BE2C (cell line): ENCODE results near the gene PLCB1.

Experiments used
- DNase-seq: peaks from one replicate; pipeline ENCODE4 v3.0.0-alpha.2; 2020
- H3K27me3 ChIP-seq: fragments of 250-450 bp; sonication (Bioruptor Pico); 2 replicates; pipeline ENCODE4 v1.5.1; 2020; ENCODE audit warnings: mild to moderate bottlenecking
- H3K36me3 ChIP-seq: fragments of 250-450 bp; sonication (Bioruptor Pico); 2 replicates; pipeline ENCODE4 v1.5.1; 2020; ENCODE audit warnings: mild to moderate bottlenecking
- H3K4me1 ChIP-seq: fragments of 250-450 bp; sonication (Bioruptor Pico); 2 replicates; pipeline ENCODE4 v1.5.1; 2020
- H3K4me3 ChIP-seq: 2 replicates; pipeline ENCODE4 v1.5.1; 2011; ENCODE audit warnings: low read depth, low read length
- H3K9me3 ChIP-seq: fragments of 250-450 bp; sonication (Bioruptor Pico); 2 replicates; pipeline ENCODE4 v1.5.1; 2020
- CTCF ChIP-seq: IDR thresholded peaks from 2 replicates; pipeline ENCODE4 v1.5.1; 2012; ENCODE audit warnings: mild to moderate bottlenecking, low read depth, low read length

The PLCB1 gene

GRCh38 chr20:8675896-8676295 lies 543.8 kb downstream of the PLCB1 start:
- no peaks in the 10 kb centered on the region for H3K36me3 ChIP-seq
- DNase-seq = no peak
- H3K9me3 ChIP-seq = no peaks in the 10 kb centered on the region
- peaks cover 9% of the 10 kb centered on the region for H3K4me1 ChIP-seq
- H3K27me3 ChIP-seq = no peaks in the 10 kb centered on the region
- TF ChIP-seq CTCF = no peak
- H3K4me3 ChIP-seq = no peak overlapping the region

DNA sequence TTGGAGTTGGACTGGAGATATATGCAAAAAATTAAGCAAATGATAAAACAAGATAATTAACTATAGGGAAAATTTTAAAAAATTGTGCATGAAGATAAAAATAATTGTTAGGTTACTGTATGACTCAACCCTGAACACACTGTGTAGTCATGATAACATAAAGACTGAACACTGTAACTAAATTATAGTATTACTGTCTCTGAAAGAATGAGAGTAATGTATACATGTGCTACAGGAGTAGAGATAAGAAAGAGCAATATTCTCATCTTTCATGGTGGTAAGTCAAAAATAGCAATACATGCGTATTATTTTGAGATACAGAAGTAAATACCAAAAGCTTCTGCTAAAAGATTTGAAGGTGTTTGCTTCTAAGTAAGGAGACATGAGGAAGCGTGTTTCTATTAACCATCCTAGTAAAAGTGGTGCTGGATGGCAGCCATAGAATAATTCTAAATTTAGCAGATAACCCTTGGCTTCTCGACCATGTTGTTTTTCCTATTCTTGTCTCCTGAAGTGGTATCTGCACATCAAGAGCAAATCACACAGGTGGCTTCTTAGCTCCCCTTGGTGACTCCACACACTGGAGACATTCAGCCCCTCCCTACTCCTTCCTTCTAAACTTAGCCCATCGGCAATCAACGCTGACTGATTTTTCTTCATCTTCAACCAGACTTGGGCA lies 546.2 kb downstream of the PLCB1 start:
- Histone ChIP-seq H3K9me3 (no peaks in the 10 kb centered on the region), H3K36me3 (no peaks in the 10 kb centered on the region), H3K27me3 (no peaks in the 10 kb centered on the region), H3K4me1 (peaks cover 4% of the 10 kb centered on the region; the same call in 1 of the 2 replicates), H3K4me3 (no peak overlapping the region)
- TF ChIP-seq CTCF = no peak
- DNase-seq = no peak

- H3K27me3 ChIP-seq = no peaks in the 10 kb centered on the region
- no peak for TF ChIP-seq CTCF
- no peak overlapping the region for H3K4me3 ChIP-seq
- H3K9me3 ChIP-seq = peaks cover 8% of the 10 kb centered on the region
- peaks cover 3% of the 10 kb centered on the region; the same call in 1 of the 2 replicates for H3K4me1 ChIP-seq
- H3K36me3 ChIP-seq = no peaks in the 10 kb centered on the region; the same call in 1 of the 2 replicates
- DNase-seq = no peak
These were observed 557.3 kb downstream of the PLCB1 start for GRCh38 chr20:8689337-8689736.

DNA sequence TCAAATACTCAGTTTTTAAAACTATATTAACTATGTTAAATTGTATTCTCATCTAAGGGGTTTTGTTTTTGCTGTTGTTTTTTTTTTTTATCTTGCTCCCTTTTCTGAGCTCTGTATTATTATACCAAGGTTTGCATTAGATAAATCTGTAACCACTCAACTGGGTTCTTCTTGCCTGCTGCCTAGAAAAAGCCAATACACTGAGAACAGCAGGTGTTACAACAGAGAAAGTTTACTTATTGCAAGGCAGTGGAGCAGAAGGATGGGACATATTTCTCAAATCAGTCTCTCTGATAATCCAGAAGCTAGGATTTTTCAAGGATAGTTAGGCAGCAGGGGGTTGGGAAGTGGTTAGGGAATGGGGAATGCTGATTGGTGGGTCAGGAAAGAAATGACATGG lies 558.0 kb downstream of the PLCB1 start:
- H3K4me1 ChIP-seq = peaks cover 3% of the 10 kb centered on the region; the same call in 1 of the 2 replicates
- H3K36me3 ChIP-seq = no peaks in the 10 kb centered on the region; the same call in 1 of the 2 replicates
- peaks cover 8% of the 10 kb centered on the region for H3K9me3 ChIP-seq

DNA sequence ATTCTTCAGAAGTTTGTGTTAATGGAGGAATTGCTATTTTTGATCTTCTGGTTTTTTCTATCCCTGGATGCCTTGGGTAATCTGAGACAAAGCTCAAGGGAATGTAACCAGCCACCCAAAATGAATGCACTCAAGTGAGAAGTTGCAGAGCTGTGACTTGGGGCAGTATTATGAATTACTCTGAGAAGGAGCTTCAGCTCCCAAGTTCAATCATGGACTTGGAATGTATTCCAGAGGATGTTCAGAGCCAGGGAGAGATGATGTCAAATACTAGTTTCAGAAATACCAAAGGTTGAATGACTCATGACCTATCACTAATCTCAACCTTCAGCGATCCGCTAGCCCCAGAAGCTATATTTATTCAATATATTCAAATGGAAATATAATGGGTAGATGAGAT lies 561.6 kb downstream of the PLCB1 start:
- peaks cover 3% of the 10 kb centered on the region; the same call in 1 of the 2 replicates for H3K4me1 ChIP-seq
- no peaks in the 10 kb centered on the region for H3K27me3 ChIP-seq
- no peak for DNase-seq
- no peak overlapping the region for H3K4me3 ChIP-seq
- no peak for TF ChIP-seq CTCF
- H3K36me3 ChIP-seq = no peaks in the 10 kb centered on the region; the same call in 1 of the 2 replicates
- peaks cover 8% of the 10 kb centered on the region for H3K9me3 ChIP-seq

More for the DNA sequence above, 558.0 kb downstream of the PLCB1 start:
- TF ChIP-seq CTCF = no peak
- DNase-seq = no peak
- no peak overlapping the region for H3K4me3 ChIP-seq
- H3K27me3 ChIP-seq = no peaks in the 10 kb centered on the region

DNA sequence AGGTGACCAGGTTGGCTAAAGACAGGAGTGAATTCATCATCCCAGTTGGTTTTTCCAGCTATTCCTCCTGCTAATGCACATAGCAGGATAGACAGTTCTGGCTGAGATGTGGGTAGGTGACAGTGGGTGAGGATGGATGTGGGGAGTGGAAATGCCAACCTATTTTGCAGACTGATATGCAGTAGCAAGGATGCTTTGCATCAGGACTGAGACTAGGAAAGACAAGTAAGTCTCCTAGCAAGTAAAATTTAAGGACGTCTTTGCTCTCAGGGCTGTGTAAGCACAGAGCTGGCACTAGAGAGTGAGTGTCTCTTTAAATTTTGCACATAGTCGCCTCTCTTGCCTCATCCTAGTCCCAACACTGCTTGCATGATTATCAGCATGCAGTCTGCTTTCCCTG lies 568.7 kb downstream of the PLCB1 start:
- Histone ChIP-seq H3K4me1 (no peaks in the 10 kb centered on the region), H3K36me3 (no peaks in the 10 kb centered on the region; the same call in 1 of the 2 replicates), H3K27me3 (no peaks in the 10 kb centered on the region), H3K4me3 (no peak overlapping the region), H3K9me3 (no peaks in the 10 kb centered on the region)
- no peak for DNase-seq
- no peak for TF ChIP-seq CTCF
